Measurements from ENCODE around the gene USP34. TPM values are rescaled to one million over a fixed set of nuclear protein-coding genes. Genes with fewer than 3 reads are reported as not detected.

Gene USP34
- total and polyA plus RNA-seq, 2 of the 8 experiments (the other 6 are each of a cell fraction or from before 2014, with no cell fraction given): 56.7 to 91.7 TPM

DNA sequence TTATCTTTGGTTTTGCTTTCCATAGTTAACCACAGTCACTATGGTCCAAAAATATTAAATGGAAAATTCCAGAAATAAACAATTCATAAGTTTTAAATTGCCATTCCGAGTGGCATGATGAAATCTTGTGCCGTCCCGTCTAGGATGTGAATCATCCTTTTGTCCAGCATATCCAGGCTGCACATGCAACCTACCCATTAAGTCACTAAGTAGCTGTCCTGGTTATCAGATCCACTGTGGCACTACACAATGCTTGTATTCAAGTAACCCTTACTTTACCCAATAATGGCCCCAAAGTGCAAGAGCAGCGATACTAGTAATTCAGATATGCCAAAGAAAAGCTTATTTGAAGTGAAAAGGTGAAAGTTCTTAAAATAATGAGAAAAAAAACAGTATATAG is 10.7 kb downstream of the USP34 start:
- H2BK5ac ChIP-seq (ENCODE audit: low read depth, low read length): no peak overlapping the region
- ChIA-PET POLR2A (ENCODE audit: partially characterized antibody) (interaction anchor here (0.6 to 1.6 kb wide), 3 partner anchors 10 to 77 kb away, joined by 3 read pairs; no protein-coding TSS in a partner anchor), CTCF (ENCODE audit: partially characterized antibody) (interaction anchor here (0.5 to 2.5 kb wide), 3 partner anchors 12 to 33 kb away, joined by 3 to 7 read pairs (median 3); no protein-coding TSS in a partner anchor)
- H2BK120ac ChIP-seq (replicated peaks; ENCODE audit: low read depth, low read length): no peak overlapping the region
- H3K79me1 ChIP-seq (ENCODE audit: low read depth, low read length): peaks cover 8% of the 10 kb centered on the region; the same call in 1 of the 2 replicates
- H3K27me3 ChIP-seq (replicated peaks in 1 of 4; ENCODE audit: control insufficient read depth in 3 of 4, extremely low read depth in 1 of 4, insufficient read depth in 3 of 4, low read length in 3 of 4): no peaks in the 10 kb centered on the region
- H3K23me2 ChIP-seq (ENCODE audit: low read depth, low read length): no peaks in the 10 kb centered on the region
- no peak overlapping the region for H3K9ac ChIP-seq (replicated peaks in 1 of 4; ENCODE audit: extremely low read depth in 1 of 4, low read depth in 3 of 4, low read length in 3 of 4)
- H3K27ac ChIP-seq (ENCODE audit: low read depth, low read length): no peak overlapping the region
- H3K9me3 ChIP-seq (ENCODE audit: insufficient read depth in 2 of 2, low read depth in 1 of 2, low read length in 1 of 2): no peaks in the 10 kb centered on the region
- H3K18ac ChIP-seq (ENCODE audit: extremely low read depth, low read length): no peak overlapping the region
- WGBS, 2 experiments (ENCODE audit: extremely low coverage in 1 of 2, insufficient coverage in 1 of 2, insufficient read length in 1 of 2, insufficient replicate concordance in 2 of 2, low coverage in 1 of 2, low lambda C conversion rate in 2 of 2, missing lambda C conversion rate in 1 of 2): 97% methylated on average over 4 of the region's 4 CpGs; no CpG with 5 or more reads in 1 of the 2 experiments
- DNase-seq (ENCODE audit: low read depth in 1 of 2, low spot score in 2 of 2): no peak
- H2BK20ac ChIP-seq (ENCODE audit: low read length): no peak overlapping the region
- no peak overlapping the region for H2AFZ ChIP-seq (ENCODE audit: low read length)
- no peak overlapping the region for H2AK5ac ChIP-seq (ENCODE audit: low read depth, low read length)
- FAIRE-seq: no peak
- peaks cover 0 to 3% (median 0%) of the 10 kb centered on the region in 4 experiments; a peak in 1 of 7 replicates for H3K4me1 ChIP-seq (replicated peaks in 1 of 4; ENCODE audit: control insufficient read depth in 3 of 4, insufficient read depth in 4 of 4, low read length in 3 of 4)
- H3K79me2 ChIP-seq (ENCODE audit: control insufficient read depth in 1 of 2, insufficient read depth in 2 of 2, low read length in 2 of 2): peaks cover 39 to 99% of the 10 kb centered on the region in 2 experiments
- H4K20me1 ChIP-seq (replicated peaks in 1 of 2; ENCODE audit: control insufficient read depth in 1 of 2, insufficient read depth in 2 of 2, low read length in 2 of 2): peaks cover 10 to 18% of the 10 kb centered on the region in 2 experiments
- no peak overlapping the region for H3K14ac ChIP-seq (ENCODE audit: insufficient read length)
- no peak overlapping the region for H3K4ac ChIP-seq (replicated peaks; ENCODE audit: insufficient read length, low read depth, low read length)
- no peaks in the 10 kb centered on the region; a peak in 1 of 8 replicates for H3K36me3 ChIP-seq (ENCODE audit: control insufficient read depth in 2 of 4, insufficient read depth in 4 of 4, low read length in 3 of 4)
- H2BK15ac ChIP-seq (ENCODE audit: low read length): no peak overlapping the region
- H4K8ac ChIP-seq (ENCODE audit: extremely low read depth, insufficient read depth, low read length): no peak overlapping the region
- H2BK12ac ChIP-seq (ENCODE audit: low read depth, low read length): no peak overlapping the region
- no peak overlapping the region for H4K5ac ChIP-seq (ENCODE audit: insufficient read length, low read depth, low read length)
- no peak overlapping the region for H3K4me2 ChIP-seq (ENCODE audit: insufficient read depth in 1 of 2, low read depth in 2 of 2, low read length in 2 of 2)
- H3K4me3 ChIP-seq (ENCODE audit: extremely low read depth in 1 of 4, insufficient read depth in 2 of 4, low read depth in 3 of 4, low read length in 4 of 4): no peak overlapping the region
- no peak overlapping the region for H4K91ac ChIP-seq (replicated peaks; ENCODE audit: insufficient read length, low read length)
- no peak overlapping the region for H3K23ac ChIP-seq (ENCODE audit: insufficient read length)
- no peak overlapping the region for H3K56ac ChIP-seq (replicated peaks; ENCODE audit: insufficient read length, low read depth, low read length)
- TF ChIP-seq TBP (IDR thresholded peaks at IDR 0.05; ENCODE audit: low read depth, low read length) (no peak), TEAD4 (IDR thresholded peaks at IDR 0.05; ENCODE audit: low read depth, low read length) (no peak), HDAC6 (IDR thresholded peaks at IDR 0.05; ENCODE audit: low read depth, low read length) (no peak), TAF1 (IDR thresholded peaks at IDR 0.05; ENCODE audit: low read depth, low read length) (no peak)

All from H1 (cell line).